ENCODE data around the gene TSLP.

TSLP gene

GRCh38 chr5:111061618-111062017 lies 9.9 kb upstream of the TSLP start:
- no peak for DNase-seq (ENCODE audit: low read depth, low spot score)
- in situ Hi-C loops (cut with HindIII; ENCODE audit: low sequenced_read_pairs) = no loop called here
- no peak for TF ChIP-seq CTCF (IDR thresholded peaks at IDR 0.05; ENCODE audit: low read depth, low read length)
- H3K4me3 ChIP-seq (ENCODE audit: low read depth, low read length) = no peak overlapping the region

- no peak overlapping the region for H3K4me3 ChIP-seq (ENCODE audit: low read depth, low read length)
- DNase-seq (ENCODE audit: low read depth, low spot score) = no peak
- TF ChIP-seq CTCF (IDR thresholded peaks at IDR 0.05; ENCODE audit: low read depth, low read length) = peak; percentile 66
- in situ Hi-C loops (cut with HindIII; ENCODE audit: low sequenced_read_pairs) = no loop called here
Observed at GRCh38 chr5:111063709-111064322, 7.7 kb upstream of the TSLP start.

- H3K4me3 ChIP-seq (ENCODE audit: low read depth, low read length) = no peak overlapping the region
- TF ChIP-seq CTCF (IDR thresholded peaks at IDR 0.05; ENCODE audit: low read depth, low read length) = no peak
- in situ Hi-C loops (cut with HindIII; ENCODE audit: low sequenced_read_pairs) = no loop called here
- DNase-seq (ENCODE audit: low read depth, low spot score) = no peak
Observed at GRCh38 chr5:111066261-111066938, 5.1 kb upstream of the TSLP start.

- in situ Hi-C loops (cut with HindIII; ENCODE audit: low sequenced_read_pairs) = no loop called here
- no peak for TF ChIP-seq CTCF (IDR thresholded peaks at IDR 0.05; ENCODE audit: low read depth, low read length)
- DNase-seq (ENCODE audit: low read depth, low spot score) = no peak
- H3K4me3 ChIP-seq (ENCODE audit: low read depth, low read length) = no peak overlapping the region
Observed at GRCh38 chr5:111068213-111068612, 3.3 kb upstream of the TSLP start.

GRCh38 chr5:111069839-111070238 lies 1.7 kb upstream of the TSLP start:
- peak; percentile 51 for DNase-seq (ENCODE audit: low read depth, low spot score)
- peak overlapping the region; percentile 30 for H3K4me3 ChIP-seq (ENCODE audit: low read depth, low read length)
- TF ChIP-seq CTCF (IDR thresholded peaks at IDR 0.05; ENCODE audit: low read depth, low read length) = no peak
- in situ Hi-C loops (cut with HindIII; ENCODE audit: low sequenced_read_pairs) = no loop called here

GRCh38 chr5:111070272-111071134 lies 1.0 kb upstream of the TSLP start:
- H3K4me3 ChIP-seq (ENCODE audit: low read depth, low read length) = peak overlapping the region; percentile 30
- in situ Hi-C loops (cut with HindIII; ENCODE audit: low sequenced_read_pairs) = no loop called here
- TF ChIP-seq CTCF (IDR thresholded peaks at IDR 0.05; ENCODE audit: low read depth, low read length) = peak; percentile 17
- peak; percentile 32 for DNase-seq (ENCODE audit: low read depth, low spot score)
